ENCODE results near the gene CDK13.
"Not testable (repeated sequence)": the region's sequence is repeated elsewhere in the genome, so short reads cannot be mapped to it uniquely, and the experiment has no call there.

CDK13 gene

GRCh38 chr7:40097728-40098127 lies 147.7 kb downstream of the CDK13 start:
- no peak for DNase-seq (ENCODE audit: low spot score)

GRCh38 chr7:40098810-40099209 lies 148.8 kb downstream of the CDK13 start:
- DNase-seq (ENCODE audit: low spot score) = no peak

- no peak for DNase-seq (ENCODE audit: low spot score)
Measured at GRCh38 chr7:40099837-40100236, 149.8 kb downstream of the CDK13 start.

GRCh38 chr7:40101201-40101600 lies 151.1 kb downstream of the CDK13 start:
- DNase-seq (ENCODE audit: low spot score) = no peak

GRCh38 chr7:40102897-40103296 lies 152.8 kb downstream of the CDK13 start:
- no peak for DNase-seq (ENCODE audit: low spot score)

- DNase-seq (ENCODE audit: low spot score) = no peak
Measured at GRCh38 chr7:40105879-40106473, 155.9 kb downstream of the CDK13 start.

GRCh38 chr7:40115936-40116335 lies 165.9 kb downstream of the CDK13 start:
- no peak for DNase-seq (ENCODE audit: low spot score)

GRCh38 chr7:40117199-40117598 lies 167.1 kb downstream of the CDK13 start:
- not testable (repeated sequence) for DNase-seq (ENCODE audit: low spot score)

GRCh38 chr7:40118201-40118600 lies 168.1 kb downstream of the CDK13 start:
- DNase-seq (ENCODE audit: low spot score) = not testable (repeated sequence)

GRCh38 chr7:40120020-40120419 lies 170.0 kb downstream of the CDK13 start:
- no peak for DNase-seq (ENCODE audit: low spot score)

- not testable (repeated sequence) for DNase-seq (ENCODE audit: low spot score)
Measured at GRCh38 chr7:40122100-40122939, 172.3 kb downstream of the CDK13 start.

GRCh38 chr7:40122940-40123254 lies 172.8 kb downstream of the CDK13 start:
- no peak for DNase-seq (ENCODE audit: low spot score)

- no peak for DNase-seq (ENCODE audit: low spot score)
Measured at GRCh38 chr7:40133561-40134427, 183.7 kb downstream of the CDK13 start.

GRCh38 chr7:40134428-40135316 lies 184.6 kb downstream of the CDK13 start, which contains the start of the genes MPLKIP and SUGCT:
Gene MPLKIP, minus strand, starts transcription at chr7:40134622. Its CDS starts 55 bp downstream, at chr7:40134567.
Gene SUGCT, plus strand, starts transcription at chr7:40135005.
- peak; percentile 92 for DNase-seq (ENCODE audit: low spot score)

GRCh38 chr7:40135317-40135610 lies 185.2 kb downstream of the CDK13 start:
- no peak for DNase-seq (ENCODE audit: low spot score)

GRCh38 chr7:40137563-40137962 lies 187.5 kb downstream of the CDK13 start:
- DNase-seq (ENCODE audit: low spot score) = no peak

- DNase-seq (ENCODE audit: low spot score) = no peak
Measured at GRCh38 chr7:40138973-40139372, 188.9 kb downstream of the CDK13 start.

- not testable (repeated sequence) for DNase-seq (ENCODE audit: low spot score)
Measured at GRCh38 chr7:40139891-40140290, 189.8 kb downstream of the CDK13 start.

GRCh38 chr7:40141916-40142315 lies 191.9 kb downstream of the CDK13 start:
- DNase-seq (ENCODE audit: low spot score) = peak; percentile 22

GRCh38 chr7:40145596-40146130 lies 195.6 kb downstream of the CDK13 start:
- DNase-seq (ENCODE audit: low spot score) = not testable (repeated sequence)
